Upper lobe of right lung (tissue), 1 donor: ENCODE data around the gene CDC14A. TPM values are rescaled to one million over a fixed set of nuclear protein-coding genes. Genes with fewer than 3 reads are reported as not detected.

Source experiments
- ATAC-seq: fragments of 200-7000 bp; cut with Tn5 transposase; one replicate; pipeline ENCODE4 v1.9.1; 2020; ENCODE audit warnings: mild to moderate bottlenecking, moderate library complexity
- DNase-seq: peaks from one replicate; pipeline ENCODE4 v3.0.0-alpha.2; 2020
- H3K27ac ChIP-seq: fragments of 200-600 bp; one replicate; pipeline ENCODE4 v1.8.0; 2022
- H3K27me3 ChIP-seq: fragments of 200-600 bp; one replicate; pipeline ENCODE4 v1.8.0; 2022; ENCODE audit warnings: mild to moderate bottlenecking
- H3K36me3 ChIP-seq: fragments of 200-600 bp; one replicate; pipeline ENCODE4 v1.8.0; 2022
- H3K4me1 ChIP-seq: fragments of 200-600 bp; one replicate; pipeline ENCODE4 v1.8.0; 2022
- H3K4me3 ChIP-seq: fragments of 200-600 bp; one replicate; pipeline ENCODE4 v1.8.0; 2022; ENCODE audit warnings: mild to moderate bottlenecking
- H3K9me3 ChIP-seq: fragments of 200-600 bp; one replicate; pipeline ENCODE4 v1.8.0; 2022
- intact Hi-C: fragments of 100-400 bp; cut with DNase I; formaldehyde crosslinking; loops from one replicate; pipeline ENCODE4 v1.11.0; 2022
- total RNA-seq: library from RNA; stranded (reverse); fragmentation: NEBNext Ultra II Directional; extraction: Animal tissue kit (Norgen Biotek cat#: 25700); gene quantifications from one replicate; pipeline ENCODE4 v1.2.1, GENCODE V29; 2021
- TF ChIP-seq, protein P1 (sequence below): fragments of 200-600 bp; IDR thresholded peaks from one replicate; pipeline ENCODE4 v1.8.0; 2022; ENCODE audit warnings: antibody characterized with exemption
- donor health status: DM: no; HTN: yes; CAD: no; lungs with severe emphysema.

The CDC14A gene
- total RNA-seq, 1 donor from 2014 or later, result 12.0 TPM

DNA sequence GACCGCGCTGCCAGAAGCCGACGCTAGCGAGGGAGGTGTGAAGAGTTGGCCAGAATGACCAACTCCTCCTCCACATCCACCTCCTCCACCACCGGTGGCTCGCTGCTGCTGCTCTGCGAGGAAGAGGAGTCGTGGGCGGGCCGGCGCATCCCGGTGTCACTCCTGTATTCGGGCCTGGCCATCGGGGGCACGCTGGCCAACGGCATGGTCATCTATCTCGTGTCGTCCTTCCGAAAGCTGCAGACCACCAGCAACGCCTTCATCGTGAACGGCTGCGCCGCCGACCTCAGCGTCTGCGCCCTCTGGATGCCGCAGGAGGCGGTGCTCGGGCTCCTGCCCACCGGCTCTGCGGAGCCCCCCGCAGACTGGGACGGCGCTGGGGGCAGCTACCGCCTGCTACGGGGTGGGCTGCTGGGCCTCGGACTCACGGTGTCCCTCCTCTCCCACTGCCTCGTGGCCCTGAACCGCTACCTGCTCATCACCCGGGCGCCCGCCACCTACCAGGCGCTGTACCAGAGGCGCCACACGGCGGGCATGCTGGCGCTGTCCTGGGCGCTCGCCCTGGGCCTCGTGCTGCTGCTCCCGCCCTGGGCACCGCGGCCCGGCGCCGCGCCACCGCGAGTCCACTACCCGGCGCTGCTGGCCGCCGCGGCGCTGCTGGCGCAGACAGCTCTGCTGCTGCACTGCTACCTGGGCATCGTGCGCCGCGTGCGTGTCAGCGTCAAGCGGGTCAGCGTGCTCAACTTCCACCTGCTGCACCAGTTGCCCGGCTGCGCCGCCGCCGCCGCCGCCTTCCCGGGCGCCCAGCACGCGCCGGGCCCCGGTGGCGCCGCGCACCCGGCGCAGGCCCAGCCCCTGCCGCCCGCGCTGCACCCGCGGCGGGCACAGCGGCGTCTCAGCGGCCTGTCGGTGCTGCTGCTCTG is 186.9 kb downstream of the CDC14A start:
- H3K9me3 ChIP-seq, result no peaks in the 10 kb centered on the region
- intact Hi-C loops, result no loop called here
- DNase-seq (peak; percentile 71), ATAC-seq (peak; percentile 61)
- no peaks in the 10 kb centered on the region for H3K36me3 ChIP-seq
- peak overlapping the region; percentile 47 for H3K4me3 ChIP-seq
- H3K27me3 ChIP-seq, result peaks cover 32% of the 10 kb centered on the region
- H3K27ac ChIP-seq, result no peak overlapping the region
- TF ChIP-seq, protein P1, sequence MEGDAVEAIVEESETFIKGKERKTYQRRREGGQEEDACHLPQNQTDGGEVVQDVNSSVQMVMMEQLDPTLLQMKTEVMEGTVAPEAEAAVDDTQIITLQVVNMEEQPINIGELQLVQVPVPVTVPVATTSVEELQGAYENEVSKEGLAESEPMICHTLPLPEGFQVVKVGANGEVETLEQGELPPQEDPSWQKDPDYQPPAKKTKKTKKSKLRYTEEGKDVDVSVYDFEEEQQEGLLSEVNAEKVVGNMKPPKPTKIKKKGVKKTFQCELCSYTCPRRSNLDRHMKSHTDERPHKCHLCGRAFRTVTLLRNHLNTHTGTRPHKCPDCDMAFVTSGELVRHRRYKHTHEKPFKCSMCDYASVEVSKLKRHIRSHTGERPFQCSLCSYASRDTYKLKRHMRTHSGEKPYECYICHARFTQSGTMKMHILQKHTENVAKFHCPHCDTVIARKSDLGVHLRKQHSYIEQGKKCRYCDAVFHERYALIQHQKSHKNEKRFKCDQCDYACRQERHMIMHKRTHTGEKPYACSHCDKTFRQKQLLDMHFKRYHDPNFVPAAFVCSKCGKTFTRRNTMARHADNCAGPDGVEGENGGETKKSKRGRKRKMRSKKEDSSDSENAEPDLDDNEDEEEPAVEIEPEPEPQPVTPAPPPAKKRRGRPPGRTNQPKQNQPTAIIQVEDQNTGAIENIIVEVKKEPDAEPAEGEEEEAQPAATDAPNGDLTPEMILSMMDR, result no peak
- peaks cover 23% of the 10 kb centered on the region for H3K4me1 ChIP-seq

DNA sequence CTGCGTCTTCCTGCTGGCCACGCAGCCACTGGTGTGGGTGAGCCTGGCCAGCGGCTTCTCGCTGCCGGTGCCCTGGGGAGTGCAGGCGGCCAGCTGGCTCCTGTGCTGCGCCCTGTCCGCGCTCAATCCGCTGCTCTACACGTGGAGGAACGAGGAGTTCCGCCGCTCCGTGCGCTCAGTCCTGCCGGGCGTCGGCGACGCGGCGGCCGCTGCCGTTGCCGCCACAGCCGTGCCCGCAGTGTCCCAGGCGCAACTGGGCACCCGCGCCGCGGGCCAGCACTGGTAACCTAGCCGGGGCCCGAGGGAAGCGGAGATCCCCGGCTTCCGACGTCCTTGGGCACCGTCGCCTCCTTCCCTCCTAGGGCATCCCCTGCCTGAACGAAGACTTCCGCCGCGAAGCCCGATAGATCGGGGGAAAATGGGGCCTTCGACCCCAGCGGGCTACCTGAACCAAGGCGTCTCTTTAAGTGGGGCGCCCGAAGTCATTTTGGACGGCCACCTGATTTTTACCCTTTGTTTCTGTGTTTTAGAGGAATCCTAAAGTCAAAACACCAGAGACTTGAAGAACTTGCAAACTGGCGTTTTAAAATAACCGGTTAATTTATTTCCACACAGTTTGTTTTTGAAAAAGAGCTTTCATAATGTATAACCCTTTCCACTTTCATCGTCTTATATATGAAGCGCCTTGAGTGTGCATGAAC is 187.7 kb downstream of the CDC14A start:
- H3K36me3 ChIP-seq, result no peaks in the 10 kb centered on the region
- ATAC-seq (peak; percentile 59), DNase-seq (peak; percentile 67)
- H3K4me1 ChIP-seq, result peaks cover 19% of the 10 kb centered on the region
- intact Hi-C loops, result no loop called here
- no peaks in the 10 kb centered on the region for H3K9me3 ChIP-seq
- TF ChIP-seq, protein P1, result no peak
- H3K27me3 ChIP-seq, result peaks cover 32% of the 10 kb centered on the region
- no peak overlapping the region for H3K27ac ChIP-seq
- H3K4me3 ChIP-seq, result peak overlapping the region; percentile 47

DNA sequence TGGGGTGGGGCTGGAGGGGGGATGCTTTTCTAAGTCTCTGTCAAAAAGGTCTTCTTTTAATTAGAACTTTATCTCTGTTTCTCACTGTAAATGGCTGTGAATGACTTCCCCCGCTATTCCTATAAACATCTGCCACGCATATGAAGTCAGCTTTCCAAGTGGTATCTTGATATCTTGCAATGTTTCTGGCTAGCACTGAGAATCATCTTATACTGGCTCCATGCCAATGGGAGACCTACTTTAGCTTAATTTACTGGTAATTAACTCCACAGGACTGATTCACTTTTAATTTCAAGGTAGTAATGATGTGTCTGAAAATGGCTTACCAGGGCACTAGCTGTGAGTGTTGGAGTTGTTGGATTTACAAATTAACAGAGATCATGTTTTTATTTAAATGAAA is 190.0 kb downstream of the CDC14A start:
- Histone ChIP-seq H3K36me3 (no peaks in the 10 kb centered on the region), H3K27ac (no peak overlapping the region), H3K9me3 (no peaks in the 10 kb centered on the region), H3K4me3 (no peak overlapping the region), H3K27me3 (peaks cover 31% of the 10 kb centered on the region), H3K4me1 (peaks cover 12% of the 10 kb centered on the region)
- ATAC-seq, result no peak
- TF ChIP-seq, protein P1, result no peak
- no peak for DNase-seq
- intact Hi-C loops, result no loop called here

DNA sequence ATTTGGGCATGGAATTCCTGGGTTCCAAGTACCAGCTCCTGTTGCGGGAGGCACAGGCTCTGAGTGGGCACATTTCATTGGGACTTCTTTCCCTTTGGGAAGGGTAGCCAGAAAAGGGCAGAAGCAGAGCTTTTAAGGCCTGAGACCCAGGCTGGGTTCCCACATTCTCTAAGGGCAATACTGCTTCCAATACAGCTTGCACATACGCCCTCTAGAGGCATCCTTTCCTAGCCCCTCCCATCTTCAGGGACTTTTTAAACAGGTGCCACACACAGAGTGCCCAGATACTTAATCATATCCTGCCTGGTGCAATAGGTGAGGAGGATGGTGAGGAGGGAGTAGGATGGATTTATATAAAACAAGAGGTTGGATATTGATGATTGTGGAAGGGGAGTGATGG is 191.3 kb downstream of the CDC14A start:
- Histone ChIP-seq H3K4me3 (no peak overlapping the region), H3K27me3 (peaks cover 22% of the 10 kb centered on the region), H3K9me3 (no peaks in the 10 kb centered on the region), H3K27ac (no peak overlapping the region), H3K4me1 (peaks cover 12% of the 10 kb centered on the region), H3K36me3 (no peaks in the 10 kb centered on the region)
- peak; percentile 56 for ATAC-seq
- intact Hi-C loops, result no loop called here
- TF ChIP-seq, protein P1, result peak; percentile 26
- no peak for DNase-seq

DNA sequence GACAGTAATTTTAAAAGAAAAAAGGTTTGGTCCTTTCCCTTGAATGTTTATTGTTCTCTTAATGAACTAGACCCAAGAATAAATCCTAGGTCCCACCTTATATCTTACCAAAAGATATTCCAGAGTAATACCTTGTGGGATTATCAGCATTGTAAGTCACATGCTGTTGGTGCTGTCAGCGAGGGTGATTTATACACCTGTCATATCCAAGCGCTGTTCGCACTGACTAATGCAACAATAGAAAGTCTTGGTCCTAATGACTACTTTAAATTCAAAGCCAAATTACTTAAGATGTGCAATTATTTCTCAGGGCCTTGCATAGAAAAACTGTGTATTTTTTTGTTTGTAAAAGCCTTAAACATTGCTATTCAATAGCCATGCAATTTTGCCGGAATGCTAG is 192.5 kb downstream of the CDC14A start:
- TF ChIP-seq, protein P1, result no peak
- ATAC-seq, result no peak
- Histone ChIP-seq H3K27me3 (peaks cover 15% of the 10 kb centered on the region), H3K9me3 (no peaks in the 10 kb centered on the region), H3K27ac (no peak overlapping the region), H3K36me3 (no peaks in the 10 kb centered on the region), H3K4me3 (no peak overlapping the region), H3K4me1 (peaks cover 5% of the 10 kb centered on the region)
- intact Hi-C loops, result no loop called here
- DNase-seq, result no peak
